SK-N-SH (cell line): ENCODE results near the gene GPR75.
"Not testable (repeated sequence)": the region's sequence is repeated elsewhere in the genome, so short reads cannot be mapped to it uniquely, and the experiment has no call there.

Experiments used
- CTCF ChIP-seq: fragments of 200-600 bp; sonication (generic); IDR thresholded peaks from 2 replicates; pipeline ENCODE4 v1.6.1; 2017; ENCODE audit warnings: antibody characterized with exemption, mild to moderate bottlenecking, moderate library complexity
- EP300 ChIP-seq, 2 experiments: IDR thresholded peaks; 2 replicates each; pipeline versions ENCODE4 v1.4.0 to v1.6.1; 2012; ENCODE audit warnings: borderline replicate concordance in 1 of 2, low read depth in 1 of 2, low read length in 1 of 2
- POLR2AphosphoS5 ChIP-seq: IDR thresholded peaks from 2 replicates; pipeline ENCODE4 v1.6.1; 2012; ENCODE audit warnings: low read depth, low read length
- SMC3 ChIP-seq: IDR thresholded peaks from 2 replicates; pipeline ENCODE4 v1.6.1; 2012; ENCODE audit warnings: low read depth, low read length, improper control_type of control experiment
- USF1 ChIP-seq: IDR thresholded peaks from 2 replicates; pipeline ENCODE4 v1.4.0; 2012; ENCODE audit warnings: low read depth, borderline replicate concordance
- TF ChIP-seq, protein P1 (sequence below): IDR thresholded peaks from 2 replicates; pipeline ENCODE4 v1.6.1; 2012; ENCODE audit warnings: mild to moderate bottlenecking, low read depth, low read length, moderate library complexity

GRCh38 chr2:53851052-53851757 is 8.6 kb downstream of the GPR75 start:
- not testable (repeated sequence) for TF ChIP-seq CTCF; EP300 (IDR thresholded peaks at IDR 0.05; ENCODE audit: borderline replicate concordance in 1 of 2, low read depth in 1 of 2, low read length in 1 of 2); POLR2AphosphoS5; USF1; SMC3
- TF ChIP-seq, protein P1, sequence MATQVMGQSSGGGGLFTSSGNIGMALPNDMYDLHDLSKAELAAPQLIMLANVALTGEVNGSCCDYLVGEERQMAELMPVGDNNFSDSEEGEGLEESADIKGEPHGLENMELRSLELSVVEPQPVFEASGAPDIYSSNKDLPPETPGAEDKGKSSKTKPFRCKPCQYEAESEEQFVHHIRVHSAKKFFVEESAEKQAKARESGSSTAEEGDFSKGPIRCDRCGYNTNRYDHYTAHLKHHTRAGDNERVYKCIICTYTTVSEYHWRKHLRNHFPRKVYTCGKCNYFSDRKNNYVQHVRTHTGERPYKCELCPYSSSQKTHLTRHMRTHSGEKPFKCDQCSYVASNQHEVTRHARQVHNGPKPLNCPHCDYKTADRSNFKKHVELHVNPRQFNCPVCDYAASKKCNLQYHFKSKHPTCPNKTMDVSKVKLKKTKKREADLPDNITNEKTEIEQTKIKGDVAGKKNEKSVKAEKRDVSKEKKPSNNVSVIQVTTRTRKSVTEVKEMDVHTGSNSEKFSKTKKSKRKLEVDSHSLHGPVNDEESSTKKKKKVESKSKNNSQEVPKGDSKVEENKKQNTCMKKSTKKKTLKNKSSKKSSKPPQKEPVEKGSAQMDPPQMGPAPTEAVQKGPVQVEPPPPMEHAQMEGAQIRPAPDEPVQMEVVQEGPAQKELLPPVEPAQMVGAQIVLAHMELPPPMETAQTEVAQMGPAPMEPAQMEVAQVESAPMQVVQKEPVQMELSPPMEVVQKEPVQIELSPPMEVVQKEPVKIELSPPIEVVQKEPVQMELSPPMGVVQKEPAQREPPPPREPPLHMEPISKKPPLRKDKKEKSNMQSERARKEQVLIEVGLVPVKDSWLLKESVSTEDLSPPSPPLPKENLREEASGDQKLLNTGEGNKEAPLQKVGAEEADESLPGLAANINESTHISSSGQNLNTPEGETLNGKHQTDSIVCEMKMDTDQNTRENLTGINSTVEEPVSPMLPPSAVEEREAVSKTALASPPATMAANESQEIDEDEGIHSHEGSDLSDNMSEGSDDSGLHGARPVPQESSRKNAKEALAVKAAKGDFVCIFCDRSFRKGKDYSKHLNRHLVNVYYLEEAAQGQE, result not testable (repeated sequence)
